Vagina (tissue), 2 donors: Measurements from ENCODE around the gene TMEM8B.

Experiments
- POLR2AphosphoS5 ChIP-seq, 2 donors: sonication (generic); formaldehyde crosslinking; IDR thresholded peaks; one replicate each; pipeline ENCODE4 v1.9.0; 2017; ENCODE audit warnings: antibody characterized with exemption in 2 of 2, mild to moderate bottlenecking in 2 of 2, low read depth in 1 of 2; ENCODE audit not compliant: insufficient read depth in 1 of 2
- TF ChIP-seq, protein P1 (sequence below), 3 experiments: fragments of 450-650 bp in 2 of 3; fragments of 200-600 bp in 1 of 3; sonication (generic) in 1 of 3; IDR thresholded peaks; one replicate each; pipeline ENCODE4 v1.5.1; 2017 to 2019; ENCODE audit warnings: antibody characterized with exemption in 3 of 3, mild to moderate bottlenecking in 2 of 3, moderate library complexity in 2 of 3

DNA sequence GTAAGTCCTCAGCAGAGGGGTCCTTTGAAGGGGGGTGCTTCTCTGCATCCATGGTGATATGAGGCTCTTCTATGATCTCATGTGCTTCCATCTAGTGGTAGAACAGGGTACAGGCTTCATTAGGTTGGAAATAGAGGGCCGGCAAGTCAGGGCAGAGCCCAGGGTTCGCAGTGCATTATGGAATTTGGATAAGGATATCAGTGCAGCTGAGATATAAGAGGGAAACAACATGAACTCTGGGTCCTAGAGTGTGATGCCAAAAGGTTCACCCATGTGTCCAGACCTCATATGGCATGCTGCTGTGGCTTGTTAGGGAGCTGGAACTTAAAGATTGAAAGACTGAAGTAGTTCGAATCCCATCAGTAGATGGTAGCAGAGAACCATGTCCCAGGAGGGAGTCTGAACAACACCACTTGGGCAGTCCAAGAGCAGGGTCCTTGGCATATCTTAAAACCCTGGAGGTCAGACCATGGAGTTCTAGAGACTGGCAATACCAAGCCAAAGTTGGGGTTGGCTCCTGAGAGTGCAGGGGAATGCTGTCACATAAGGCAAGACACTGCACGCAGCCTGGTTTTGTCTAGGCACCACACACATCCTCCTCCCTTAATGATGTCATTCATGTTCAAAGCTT lies 2.8 kb upstream of the TMEM8B start:
- TF ChIP-seq, protein P1, sequence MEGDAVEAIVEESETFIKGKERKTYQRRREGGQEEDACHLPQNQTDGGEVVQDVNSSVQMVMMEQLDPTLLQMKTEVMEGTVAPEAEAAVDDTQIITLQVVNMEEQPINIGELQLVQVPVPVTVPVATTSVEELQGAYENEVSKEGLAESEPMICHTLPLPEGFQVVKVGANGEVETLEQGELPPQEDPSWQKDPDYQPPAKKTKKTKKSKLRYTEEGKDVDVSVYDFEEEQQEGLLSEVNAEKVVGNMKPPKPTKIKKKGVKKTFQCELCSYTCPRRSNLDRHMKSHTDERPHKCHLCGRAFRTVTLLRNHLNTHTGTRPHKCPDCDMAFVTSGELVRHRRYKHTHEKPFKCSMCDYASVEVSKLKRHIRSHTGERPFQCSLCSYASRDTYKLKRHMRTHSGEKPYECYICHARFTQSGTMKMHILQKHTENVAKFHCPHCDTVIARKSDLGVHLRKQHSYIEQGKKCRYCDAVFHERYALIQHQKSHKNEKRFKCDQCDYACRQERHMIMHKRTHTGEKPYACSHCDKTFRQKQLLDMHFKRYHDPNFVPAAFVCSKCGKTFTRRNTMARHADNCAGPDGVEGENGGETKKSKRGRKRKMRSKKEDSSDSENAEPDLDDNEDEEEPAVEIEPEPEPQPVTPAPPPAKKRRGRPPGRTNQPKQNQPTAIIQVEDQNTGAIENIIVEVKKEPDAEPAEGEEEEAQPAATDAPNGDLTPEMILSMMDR (IDR thresholded peaks at IDR 0.05) = peak; percentile 54 to 73 (median 57)
- peak in 1 of 2 donors; percentile 22 for TF ChIP-seq POLR2AphosphoS5 (IDR thresholded peaks at IDR 0.05; ENCODE audit: insufficient read depth in 1 of 2, low read depth in 1 of 2)
